Fibroblast of villous mesenchyme (primary cell): ENCODE results near the gene SREBF2. TPM values are rescaled to one million over a fixed set of nuclear protein-coding genes. Genes with fewer than 3 reads are reported as not detected.

Experiments used
- DNase-seq: peaks from one replicate; pipeline ENCODE4 v3.0.0-alpha.2; 2010; ENCODE audit warnings: low read depth
- H3K4me3 ChIP-seq: 2 replicates; pipeline ENCODE4 v1.5.1; 2011; ENCODE audit warnings: low read depth, mild to moderate bottlenecking, low read length
- CTCF ChIP-seq: IDR thresholded peaks from 2 replicates; pipeline ENCODE4 v1.5.1; 2012; ENCODE audit warnings: low read depth, mild to moderate bottlenecking, low read length; ENCODE audit not compliant: insufficient read depth
- total RNA-seq: library from RNA; depleted of rRNA; stranded (reverse); fragments of >200 nt; gene quantifications from 2 replicates; pipeline ENCODE4 v1.2.3, GENCODE V29; 2012

Gene SREBF2
- total RNA-seq, 1 donor = 83.3 TPM

GRCh38 chr22:41915786-41916493 is 83.0 kb downstream of the SREBF2 start:
- H3K4me3 ChIP-seq = no peak overlapping the region
- TF ChIP-seq CTCF = no peak
- DNase-seq = no peak

GRCh38 chr22:41916745-41917358 is 83.9 kb downstream of the SREBF2 start:
- no peak for DNase-seq
- no peak overlapping the region for H3K4me3 ChIP-seq
- no peak for TF ChIP-seq CTCF

- no peak overlapping the region for H3K4me3 ChIP-seq
- TF ChIP-seq CTCF = no peak
- no peak for DNase-seq
These were observed 84.5 kb downstream of the SREBF2 start for GRCh38 chr22:41917375-41917902.

- TF ChIP-seq CTCF = no peak
- peak; percentile 33 for DNase-seq
- H3K4me3 ChIP-seq = no peak overlapping the region
These were observed 85.2 kb downstream of the SREBF2 start for GRCh38 chr22:41917903-41918791.

GRCh38 chr22:41919357-41920224 is 86.7 kb downstream of the SREBF2 start:
- no peak for TF ChIP-seq CTCF
- peak overlapping the region; percentile 50 for H3K4me3 ChIP-seq
- peak; percentile 17 for DNase-seq
